Esophagus (tissue), 2 donors: Measurements from ENCODE around the gene SIGLEC9. TPM values are rescaled to one million over a fixed set of nuclear protein-coding genes. Genes with fewer than 3 reads are reported as not detected.

Experiments used
- H3K27ac ChIP-seq, 2 donors: one replicate each; pipeline ENCODE4 v1.5.1; 2013; ENCODE audit warnings: low read depth in 2 of 2, mild to moderate bottlenecking in 2 of 2, inconsistent platforms in 1 of 2, low read length in 1 of 2, moderate library complexity in 1 of 2
- H3K27me3 ChIP-seq, 2 donors: one replicate each; pipeline ENCODE4 v1.6.1; 2013; ENCODE audit warnings: low read length in 2 of 2, control low read depth in 1 of 2, mild to moderate bottlenecking in 1 of 2; ENCODE audit not compliant: insufficient read depth in 2 of 2, control insufficient read depth in 1 of 2
- H3K36me3 ChIP-seq, 2 donors: one replicate each; pipeline ENCODE4 v1.6.1; 2013; ENCODE audit warnings: low read length in 1 of 2; ENCODE audit not compliant: control insufficient read depth in 2 of 2, insufficient read depth in 2 of 2
- H3K4me1 ChIP-seq, 2 donors: one replicate each; pipeline ENCODE4 v1.6.1; 2013; ENCODE audit warnings: low read length in 1 of 2; ENCODE audit not compliant: control insufficient read depth in 2 of 2, insufficient read depth in 2 of 2
- H3K4me3 ChIP-seq, 2 donors: one replicate each; pipeline ENCODE4 v1.5.1; 2013; ENCODE audit warnings: low read length in 2 of 2, mild to moderate bottlenecking in 2 of 2, low read depth in 1 of 2, moderate library complexity in 1 of 2
- H3K9me3 ChIP-seq, 2 donors: one replicate each; pipeline ENCODE4 v1.6.1; 2013; ENCODE audit warnings: mild to moderate bottlenecking in 2 of 2, low read depth in 1 of 2, low read length in 1 of 2, moderate library complexity in 1 of 2; ENCODE audit not compliant: control insufficient read depth in 2 of 2, insufficient read depth in 1 of 2
- WGBS, 2 donors: extraction: QIAGEN DNeasy Blood & Tissue Kit; methylation state at CpG; one replicate each; pipeline ENCODE4 v1.1.7; 2013; 5-methylcytosine and 5-hydroxymethylcytosine counted together
- polyA plus RNA-seq, 2 donors: library from polyadenylated mRNA; stranded (reverse); fragments of 200-250 nt; gene quantifications; one replicate each; pipeline ENCODE4 v1.2.3, GENCODE V29; 2013
- donor health status: healthy with polysubstance abuse.
- donor health status: Bipolar disorder and iron deficiency.

Gene SIGLEC9
- polyA plus RNA-seq, 2 donors: 0.26 to 0.28 TPM

- 65 to 68% methylated on average over 6 of the region's 6 CpGs for WGBS, 2 donors
- H3K4me3 ChIP-seq: no peak overlapping the region
- no peaks in the 10 kb centered on the region for H3K27me3 ChIP-seq
- H3K4me1 ChIP-seq: peaks cover 2 to 9% of the 10 kb centered on the region in 2 donors
- no peaks in the 10 kb centered on the region for H3K9me3 ChIP-seq
- peaks cover 0 to 10% of the 10 kb centered on the region in 2 donors for H3K36me3 ChIP-seq
- H3K27ac ChIP-seq: peak overlapping the region; percentile 5 to 85
These were observed 28.1 kb upstream of the SIGLEC9 start for GRCh38 chr19:51096473-51097165.

- Histone ChIP-seq H3K27ac (peak overlapping the region; percentile 5 to 85), H3K4me3 (no peak overlapping the region), H3K27me3 (no peaks in the 10 kb centered on the region), H3K36me3 (peaks cover 0 to 10% of the 10 kb centered on the region in 2 donors), H3K4me1 (peaks cover 2 to 9% of the 10 kb centered on the region in 2 donors), H3K9me3 (no peaks in the 10 kb centered on the region)
- WGBS, 2 donors: 9 to 13% methylated on average over 7 to 8 of the region's 8 CpGs
These were observed 27.5 kb upstream of the SIGLEC9 start for GRCh38 chr19:51097166-51097738.

- Histone ChIP-seq H3K4me1 (peaks cover 2 to 9% of the 10 kb centered on the region in 2 donors), H3K4me3 (no peak overlapping the region), H3K27ac (peak overlapping the region in 1 of 2 donors; percentile 9), H3K36me3 (peaks cover 0 to 10% of the 10 kb centered on the region in 2 donors), H3K27me3 (no peaks in the 10 kb centered on the region), H3K9me3 (no peaks in the 10 kb centered on the region)
- 72 to 79% methylated on average over 20 of the region's 20 CpGs for WGBS, 2 donors
These were observed 26.9 kb upstream of the SIGLEC9 start for GRCh38 chr19:51097796-51098195.

GRCh38 chr19:51098365-51099046, 26.2 kb upstream of the SIGLEC9 start:
- Histone ChIP-seq H3K4me3 (no peak overlapping the region), H3K4me1 (peaks cover 2 to 8% of the 10 kb centered on the region in 2 donors), H3K36me3 (peaks cover 0 to 10% of the 10 kb centered on the region in 2 donors), H3K27ac (no peak overlapping the region), H3K27me3 (no peaks in the 10 kb centered on the region), H3K9me3 (no peaks in the 10 kb centered on the region)
- 66 to 80% methylated on average over 69 to 78 of the region's 78 CpGs for WGBS, 2 donors

- H3K36me3 ChIP-seq: peaks cover under 1 to 15% of the 10 kb centered on the region in 2 donors
- H3K4me3 ChIP-seq: no peak overlapping the region
- H3K27ac ChIP-seq: no peak overlapping the region
- no peaks in the 10 kb centered on the region for H3K9me3 ChIP-seq
- H3K27me3 ChIP-seq: no peaks in the 10 kb centered on the region
- H3K4me1 ChIP-seq: peaks cover 2 to 4% of the 10 kb centered on the region in 2 donors
- WGBS, 2 donors: 75% methylated on average over 22 of the region's 22 CpGs
These were observed 25.7 kb upstream of the SIGLEC9 start for GRCh38 chr19:51099047-51099382.

- 66 to 72% methylated on average over 3 of the region's 3 CpGs for WGBS, 2 donors
These were observed 24.1 kb upstream of the SIGLEC9 start for GRCh38 chr19:51100601-51101000.

GRCh38 chr19:51101171-51101865, 23.4 kb upstream of the SIGLEC9 start:
- Histone ChIP-seq H3K4me1 (peaks cover 2 to 3% of the 10 kb centered on the region in 2 donors), H3K4me3 (no peak overlapping the region), H3K36me3 (peaks cover 2 to 20% of the 10 kb centered on the region in 2 donors), H3K27me3 (no peaks in the 10 kb centered on the region), H3K9me3 (no peaks in the 10 kb centered on the region), H3K27ac (no peak overlapping the region)
- 60 to 62% methylated on average over 5 of the region's 5 CpGs for WGBS, 2 donors

More at GRCh38 chr19:51100601-51101000, 24.1 kb upstream of the SIGLEC9 start:
- Histone ChIP-seq H3K27me3 (no peaks in the 10 kb centered on the region), H3K36me3 (peaks cover 2 to 20% of the 10 kb centered on the region in 2 donors), H3K9me3 (no peaks in the 10 kb centered on the region), H3K4me3 (no peak overlapping the region), H3K27ac (no peak overlapping the region), H3K4me1 (peaks cover 2 to 3% of the 10 kb centered on the region in 2 donors)

GRCh38 chr19:51102991-51103390, 21.7 kb upstream of the SIGLEC9 start:
- H3K36me3 ChIP-seq: peaks cover 2 to 17% of the 10 kb centered on the region in 2 donors
- no peaks in the 10 kb centered on the region for H3K4me1 ChIP-seq
- WGBS, 2 donors: 78 to 86% methylated on average over 7 of the region's 7 CpGs

GRCh38 chr19:51103926-51104341, 20.8 kb upstream of the SIGLEC9 start:
- 84 to 88% methylated on average over 49 of the region's 49 CpGs for WGBS, 2 donors
- Histone ChIP-seq H3K36me3 (peaks cover 2 to 13% of the 10 kb centered on the region in 2 donors), H3K27ac (no peak overlapping the region), H3K4me3 (no peak overlapping the region), H3K9me3 (no peaks in the 10 kb centered on the region), H3K27me3 (no peaks in the 10 kb centered on the region), H3K4me1 (peaks cover 0 to 3% of the 10 kb centered on the region in 2 donors)

More at GRCh38 chr19:51102991-51103390, 21.7 kb upstream of the SIGLEC9 start:
- Histone ChIP-seq H3K27me3 (no peaks in the 10 kb centered on the region), H3K27ac (no peak overlapping the region), H3K9me3 (no peaks in the 10 kb centered on the region), H3K4me3 (no peak overlapping the region)
